Measurements from ENCODE around the gene CCNY. TPM values are rescaled to one million over a fixed set of nuclear protein-coding genes. Genes with fewer than 3 reads are reported as not detected.
"Not testable (repeated sequence)": the region's sequence is repeated elsewhere in the genome, so short reads cannot be mapped to it uniquely, and the experiment has no call there.

The CCNY gene
- total RNA-seq, 1 experiment from 2014 or later = 44.2 TPM

- peak; percentile 21 for DNase-seq (ENCODE audit: low read depth)
Measured at GRCh38 chr10:35517431-35518181, 181.3 kb downstream of the CCNY start.

GRCh38 chr10:35518187-35518586, 181.9 kb downstream of the CCNY start:
- not testable (repeated sequence) for DNase-seq (ENCODE audit: low read depth)

- no peak for DNase-seq (ENCODE audit: low read depth)
Measured at GRCh38 chr10:35520996-35521395, 184.7 kb downstream of the CCNY start.

- DNase-seq (ENCODE audit: low read depth) = no peak
Measured at GRCh38 chr10:35523670-35524225, 187.4 kb downstream of the CCNY start.

- no peak for DNase-seq (ENCODE audit: low read depth)
Measured at GRCh38 chr10:35526746-35527145, 190.4 kb downstream of the CCNY start.

GRCh38 chr10:35532141-35532540, 195.8 kb downstream of the CCNY start:
- no peak for DNase-seq (ENCODE audit: low read depth)

- no peak for DNase-seq (ENCODE audit: low read depth)
Measured at GRCh38 chr10:35533565-35533964, 197.3 kb downstream of the CCNY start.

GRCh38 chr10:35535136-35535535, 198.8 kb downstream of the CCNY start:
- no peak for DNase-seq (ENCODE audit: low read depth)

- DNase-seq (ENCODE audit: low read depth) = no peak
Measured at GRCh38 chr10:35536789-35537188, 200.5 kb downstream of the CCNY start.

GRCh38 chr10:35537925-35538324, 201.6 kb downstream of the CCNY start:
- not testable (repeated sequence) for DNase-seq (ENCODE audit: low read depth)

- no peak for DNase-seq (ENCODE audit: low read depth)
Measured at GRCh38 chr10:35540296-35541164, 204.2 kb downstream of the CCNY start.

GRCh38 chr10:35541720-35542119, 205.4 kb downstream of the CCNY start:
- DNase-seq (ENCODE audit: low read depth) = no peak

GRCh38 chr10:35542303-35542702, 206.0 kb downstream of the CCNY start:
- no peak for DNase-seq (ENCODE audit: low read depth)

- no peak for DNase-seq (ENCODE audit: low read depth)
Measured at GRCh38 chr10:35545079-35545657, 208.9 kb downstream of the CCNY start.

GRCh38 chr10:35545878-35546590, 209.7 kb downstream of the CCNY start:
- no peak for DNase-seq (ENCODE audit: low read depth)

GRCh38 chr10:35546824-35547225, 210.5 kb downstream of the CCNY start:
- DNase-seq (ENCODE audit: low read depth) = peak; percentile 86

GRCh38 chr10:35552650-35553342, 216.5 kb downstream of the CCNY start:
- peak; percentile 14 for DNase-seq (ENCODE audit: low read depth)

- no peak for DNase-seq (ENCODE audit: low read depth)
Measured at GRCh38 chr10:35554036-35554435, 217.7 kb downstream of the CCNY start.

GRCh38 chr10:35554461-35555056, 218.2 kb downstream of the CCNY start:
- DNase-seq (ENCODE audit: low read depth) = no peak
